ENCODE data around the gene TM4SF5.
A peak's percentile ranks its signal among the peaks of the same experiment; 100 is the strongest.

TM4SF5 gene

DNA sequence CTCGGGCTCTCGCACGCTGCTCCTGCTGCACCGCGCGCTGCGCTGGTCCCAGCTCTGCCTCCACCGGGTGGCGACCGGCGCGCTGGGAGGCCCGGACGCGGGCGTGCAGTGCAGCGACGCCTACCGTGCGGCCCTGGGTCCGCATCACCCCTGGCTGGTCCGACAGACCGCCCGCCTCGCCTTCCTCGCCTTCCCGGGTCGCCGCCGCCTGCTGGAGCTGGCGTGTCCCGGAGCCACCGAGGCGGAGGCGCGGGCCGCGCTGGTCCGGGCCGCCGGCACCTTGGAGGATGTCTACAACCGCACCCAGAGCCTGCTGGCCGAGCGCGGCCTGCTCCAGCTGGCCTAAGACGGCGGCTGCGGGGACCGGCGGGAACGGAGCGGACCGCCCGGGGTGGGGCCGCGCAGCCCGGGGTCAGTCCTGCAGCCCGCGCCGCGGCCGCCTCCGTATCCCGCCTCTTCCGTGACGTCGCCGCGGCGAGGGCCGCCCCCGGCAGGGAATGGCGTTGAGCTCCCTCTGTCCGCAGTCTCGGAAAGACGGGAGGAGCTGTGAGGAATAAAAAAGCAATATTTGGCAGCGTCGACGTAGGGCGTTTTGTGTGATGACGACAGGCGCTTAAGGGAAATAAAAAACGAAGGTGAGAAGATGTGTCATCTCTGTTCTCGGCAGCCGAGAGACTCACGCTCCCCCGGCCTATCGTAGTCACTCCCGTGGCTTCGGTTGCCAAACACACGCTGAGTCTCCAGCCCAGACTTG is 18.4 kb downstream of the TM4SF5 start:
- Histone ChIP-seq H3K4me3 (peak overlapping the region; percentile 83), H3K27ac (peak overlapping the region; percentile 90 to 96)
- peak; percentile 89 for DNase-seq (ENCODE audit: low spot score)
- TF ChIP-seq, protein P1, sequence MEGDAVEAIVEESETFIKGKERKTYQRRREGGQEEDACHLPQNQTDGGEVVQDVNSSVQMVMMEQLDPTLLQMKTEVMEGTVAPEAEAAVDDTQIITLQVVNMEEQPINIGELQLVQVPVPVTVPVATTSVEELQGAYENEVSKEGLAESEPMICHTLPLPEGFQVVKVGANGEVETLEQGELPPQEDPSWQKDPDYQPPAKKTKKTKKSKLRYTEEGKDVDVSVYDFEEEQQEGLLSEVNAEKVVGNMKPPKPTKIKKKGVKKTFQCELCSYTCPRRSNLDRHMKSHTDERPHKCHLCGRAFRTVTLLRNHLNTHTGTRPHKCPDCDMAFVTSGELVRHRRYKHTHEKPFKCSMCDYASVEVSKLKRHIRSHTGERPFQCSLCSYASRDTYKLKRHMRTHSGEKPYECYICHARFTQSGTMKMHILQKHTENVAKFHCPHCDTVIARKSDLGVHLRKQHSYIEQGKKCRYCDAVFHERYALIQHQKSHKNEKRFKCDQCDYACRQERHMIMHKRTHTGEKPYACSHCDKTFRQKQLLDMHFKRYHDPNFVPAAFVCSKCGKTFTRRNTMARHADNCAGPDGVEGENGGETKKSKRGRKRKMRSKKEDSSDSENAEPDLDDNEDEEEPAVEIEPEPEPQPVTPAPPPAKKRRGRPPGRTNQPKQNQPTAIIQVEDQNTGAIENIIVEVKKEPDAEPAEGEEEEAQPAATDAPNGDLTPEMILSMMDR (IDR thresholded peaks at IDR 0.05), result peak; percentile 62

DNA sequence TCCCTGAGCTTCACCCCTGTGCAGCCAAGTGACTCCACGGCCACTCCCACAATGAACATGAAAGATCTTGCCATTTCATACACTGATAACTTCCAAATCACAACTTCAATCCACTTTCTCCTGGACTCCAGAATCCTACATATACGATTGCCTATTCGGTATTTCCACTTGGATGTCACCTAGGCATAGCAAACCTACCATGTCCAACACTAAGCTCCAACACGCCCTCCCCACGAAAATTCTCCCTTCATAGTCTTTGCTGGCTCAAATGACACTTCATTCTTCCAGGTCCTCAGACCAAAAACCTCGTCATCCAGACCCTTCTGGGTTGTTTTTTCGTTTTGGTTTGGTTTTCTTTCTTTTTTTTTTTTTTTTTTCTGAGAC is 19.0 kb downstream of the TM4SF5 start:
- TF ChIP-seq, protein P1 (IDR thresholded peaks at IDR 0.05), result no peak
- no peak for DNase-seq (ENCODE audit: low spot score)
- H3K4me3 ChIP-seq, result peak overlapping the region; percentile 83
- peak overlapping the region; percentile 90 to 96 for H3K27ac ChIP-seq

DNA sequence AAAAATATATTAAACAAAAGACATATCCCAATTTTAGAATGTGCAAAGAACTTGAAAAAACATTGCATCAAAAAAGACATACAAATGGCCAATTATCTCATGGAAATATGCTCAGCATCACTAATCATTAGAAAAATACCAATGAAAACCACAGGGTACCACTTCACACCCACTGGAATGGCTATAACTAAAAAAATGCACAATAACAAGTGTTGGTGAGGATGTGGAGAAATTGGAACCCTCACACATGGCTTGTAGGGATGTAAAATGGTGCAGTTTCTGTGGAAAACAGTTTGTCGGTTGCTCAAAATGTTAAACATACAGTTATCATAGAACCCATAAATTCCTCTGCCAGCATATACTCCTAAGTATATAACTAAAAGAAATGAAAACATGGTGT is 23.5 kb downstream of the TM4SF5 start:
- TF ChIP-seq, protein P1 (IDR thresholded peaks at IDR 0.05), result no peak
- Histone ChIP-seq H3K4me3 (no peak overlapping the region), H3K27ac (peak overlapping the region in 1 of 2 donors; percentile 66)
- DNase-seq (ENCODE audit: low spot score), result no peak

DNA sequence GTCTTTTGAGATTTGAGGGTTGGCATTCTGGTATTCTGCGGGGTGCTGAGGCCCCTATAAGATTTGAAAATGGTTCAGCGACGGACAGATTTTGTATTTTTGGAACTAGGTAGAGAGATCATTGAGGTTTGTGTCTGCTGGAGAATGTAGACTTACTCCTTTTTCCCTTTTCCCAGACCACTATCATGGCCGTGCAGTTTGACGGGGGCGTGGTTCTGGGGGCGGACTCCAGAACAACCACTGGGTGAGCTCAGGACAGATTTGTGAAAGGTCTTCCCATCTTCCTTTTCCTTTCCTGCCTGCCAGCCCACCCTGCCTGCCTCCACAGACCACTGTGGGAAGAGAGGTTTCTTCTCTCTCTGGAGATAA is 24.9 kb downstream of the TM4SF5 start:
- TF ChIP-seq, protein P1 (IDR thresholded peaks at IDR 0.05), result no peak
- DNase-seq (ENCODE audit: low spot score), result no peak
- Histone ChIP-seq H3K4me3 (peak overlapping the region; percentile 92), H3K27ac (peak overlapping the region; percentile 84 to 89)

DNA sequence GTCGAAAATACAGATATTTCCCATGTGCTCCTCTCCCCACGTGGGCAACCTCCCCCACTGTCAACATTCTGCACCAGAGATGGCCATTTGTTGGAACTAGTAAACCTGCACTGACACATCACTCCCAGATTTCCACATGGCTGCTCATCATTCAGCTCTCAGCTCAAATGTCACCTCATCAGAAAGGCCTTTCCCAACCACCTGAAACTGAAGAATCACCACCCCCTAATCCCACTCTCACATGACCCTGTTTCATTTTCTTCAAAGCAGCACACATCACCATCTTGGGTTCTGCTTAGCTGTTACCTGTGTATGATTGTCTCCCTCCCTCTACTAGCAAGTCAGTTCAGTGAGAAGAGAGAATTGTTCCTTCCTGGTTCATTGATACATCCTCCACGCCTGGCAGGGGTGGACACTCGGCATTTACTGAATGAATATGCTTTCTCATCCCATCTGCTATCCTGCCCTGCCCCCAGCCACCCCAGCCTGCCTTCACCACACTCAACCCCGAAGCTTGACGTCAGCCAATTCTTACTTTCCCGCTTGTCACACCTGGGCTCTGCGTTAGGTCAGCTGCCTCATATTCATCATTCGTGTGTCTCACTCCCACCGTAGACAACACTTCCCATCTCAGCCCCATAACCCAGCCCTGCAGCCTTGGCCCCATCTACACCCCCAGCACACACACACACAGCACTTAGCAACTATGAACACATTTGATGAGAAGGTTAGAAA is 28.9 kb downstream of the TM4SF5 start:
- H3K27ac ChIP-seq, result no peak overlapping the region
- DNase-seq (ENCODE audit: low spot score), result no peak
- TF ChIP-seq, protein P1 (IDR thresholded peaks at IDR 0.05), result no peak
- no peak overlapping the region for H3K4me3 ChIP-seq

DNA sequence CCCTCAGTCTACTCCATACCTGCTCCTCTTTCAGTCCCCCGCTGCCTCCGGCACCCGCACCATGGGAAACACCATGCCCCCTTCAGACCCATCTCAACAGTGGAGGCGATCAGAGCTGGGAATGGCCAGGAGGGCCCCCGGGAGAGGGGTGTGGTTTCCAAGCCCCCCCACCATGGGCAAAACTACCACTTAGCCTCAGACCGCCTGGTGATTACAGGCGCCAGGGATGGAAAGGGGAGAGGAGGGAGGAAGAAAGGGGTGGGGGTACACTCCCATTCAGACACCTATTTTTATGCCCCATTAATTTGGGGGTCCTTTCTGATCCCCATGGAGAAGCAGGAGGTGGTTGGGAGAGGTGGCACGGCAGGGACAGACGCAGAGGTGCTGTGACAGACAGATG is 30.5 kb downstream of the TM4SF5 start, which contains the start of gene C17orf114:
TSS of gene C17orf114 (minus strand) at position 101 of the 400 bp plus-strand sequence.
- DNase-seq (ENCODE audit: low spot score), result no peak
- TF ChIP-seq, protein P1 (IDR thresholded peaks at IDR 0.05), result no peak
- Histone ChIP-seq H3K27ac (no peak within 1 kb of the TSS), H3K4me3 (no peak within 1 kb of the TSS)

DNA sequence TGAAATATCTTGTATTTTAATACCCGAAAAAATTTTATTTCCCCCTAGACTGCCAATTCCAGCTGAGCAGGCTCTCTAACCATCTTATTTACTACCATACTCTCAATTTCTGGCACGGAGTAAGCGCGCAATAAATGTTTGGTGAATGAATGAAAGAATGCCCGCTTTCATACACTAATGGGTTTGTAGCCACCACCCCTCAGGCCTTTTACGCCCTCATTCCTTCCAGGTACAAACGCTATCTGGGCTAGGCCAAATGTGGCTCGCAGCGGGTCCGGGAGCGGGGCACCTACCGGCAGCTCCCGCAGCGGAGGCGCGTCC is 34.7 kb downstream of the TM4SF5 start:
- Histone ChIP-seq H3K27ac (peak overlapping the region in 1 of 2 donors; percentile 82), H3K4me3 (peak overlapping the region; percentile 99)
- TF ChIP-seq, protein P1 (IDR thresholded peaks at IDR 0.05), result no peak
- DNase-seq (ENCODE audit: low spot score), result no peak

Measured in coronary artery (tissue), 2 donors.